ENCODE data around the gene KIAA0825.

GRCh38 chr5:94267350-94267899 lies 351.0 kb downstream of the KIAA0825 start:
- no peak for TF ChIP-seq POLR2A (IDR thresholded peaks at IDR 0.05; ENCODE audit: extremely low read depth, insufficient read length)
- no peak for TF ChIP-seq CTCF (IDR thresholded peaks at IDR 0.05; ENCODE audit: low read depth, low read length)
- TF ChIP-seq MAX (IDR thresholded peaks at IDR 0.05; ENCODE audit: low read depth, low read length) = no peak
